DMS79 treated with DMSO at 0.1 percent for 48 hours (cell line): ENCODE measurements around the gene SSC5D.

Experiments
- DNase-seq: peaks from one replicate; lab custom pipeline; 2025; lab: John Stamatoyannopoulos, UW

SSC5D gene

GRCh38 chr19:55473225-55474012 lies 14.8 kb upstream of the SSC5D start:
- no peak for DNase-seq

- DNase-seq = no peak
Observed at GRCh38 chr19:55474269-55475265, 13.7 kb upstream of the SSC5D start.

- peak; percentile 93 for DNase-seq
Observed at GRCh38 chr19:55476100-55476775, 12.0 kb upstream of the SSC5D start, which contains the start of gene ZNF628. TSS of gene ZNF628 (plus strand) at chr19:55476617. CDS start at chr19:55479911, 3,294 bp downstream.

GRCh38 chr19:55477905-55478304 lies 10.3 kb upstream of the SSC5D start:
- DNase-seq = no peak

GRCh38 chr19:55478364-55478763 lies 9.9 kb upstream of the SSC5D start:
- DNase-seq = no peak

GRCh38 chr19:55479045-55479444 lies 9.2 kb upstream of the SSC5D start:
- no peak for DNase-seq

- no peak for DNase-seq
Observed at GRCh38 chr19:55479451-55480230, 8.6 kb upstream of the SSC5D start.

GRCh38 chr19:55481148-55481793 lies 7.0 kb upstream of the SSC5D start:
- DNase-seq = no peak

GRCh38 chr19:55481794-55482155 lies 6.5 kb upstream of the SSC5D start:
- DNase-seq = no peak

GRCh38 chr19:55482156-55482961 lies 5.9 kb upstream of the SSC5D start:
- DNase-seq = no peak

GRCh38 chr19:55482967-55483705 lies 5.1 kb upstream of the SSC5D start:
- no peak for DNase-seq

GRCh38 chr19:55483706-55484592 lies 4.3 kb upstream of the SSC5D start:
- no peak for DNase-seq

- DNase-seq = peak; percentile 55
Observed at GRCh38 chr19:55484593-55485438, 3.4 kb upstream of the SSC5D start, which contains the start of gene NAT14. TSS of gene NAT14 (plus strand) at chr19:55485188. CDS start at chr19:55485709, 521 bp downstream.

GRCh38 chr19:55485439-55486011 lies 2.7 kb upstream of the SSC5D start:
- no peak for DNase-seq

GRCh38 chr19:55486043-55486970 lies 1.9 kb upstream of the SSC5D start:
- DNase-seq = no peak
